HG03378 (cell line): ENCODE measurements around the gene OBSCN.
"Not testable (repeated sequence)": the region's sequence is repeated elsewhere in the genome, so short reads cannot be mapped to it uniquely, and the experiment has no call there.

Experiments used
- ATAC-seq: cut with Tn5 transposase; IDR thresholded peaks from one replicate; pipeline ENCODE4 v1.9.1; 2021; ENCODE audit warnings: mild to moderate bottlenecking, moderate library complexity; ENCODE audit not compliant: unreplicated experiment

OBSCN gene

DNA sequence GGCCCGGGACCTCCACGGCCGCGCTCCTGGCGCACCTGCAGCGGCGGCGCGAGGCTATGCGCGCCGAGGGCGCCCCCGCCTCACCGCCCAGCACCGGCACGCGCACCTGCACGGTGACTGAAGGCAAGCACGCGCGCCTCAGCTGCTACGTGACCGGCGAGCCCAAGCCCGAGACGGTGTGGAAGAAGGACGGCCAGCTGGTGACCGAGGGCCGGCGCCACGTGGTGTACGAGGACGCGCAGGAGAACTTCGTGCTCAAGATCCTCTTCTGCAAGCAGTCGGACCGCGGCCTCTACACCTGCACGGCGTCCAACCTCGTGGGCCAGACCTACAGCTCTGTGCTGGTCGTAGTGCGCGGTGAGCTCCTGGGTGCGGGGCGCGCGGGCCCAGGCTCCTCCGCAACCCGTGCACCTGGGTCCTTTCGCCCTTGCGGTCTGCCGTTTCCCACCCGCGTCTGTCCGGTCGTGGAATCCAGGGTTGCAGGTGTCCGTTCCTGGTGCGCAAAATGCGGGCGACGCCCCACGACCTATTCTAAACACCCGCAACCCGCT lies 4.6 kb downstream of the OBSCN start:
- ATAC-seq = no peak

DNA sequence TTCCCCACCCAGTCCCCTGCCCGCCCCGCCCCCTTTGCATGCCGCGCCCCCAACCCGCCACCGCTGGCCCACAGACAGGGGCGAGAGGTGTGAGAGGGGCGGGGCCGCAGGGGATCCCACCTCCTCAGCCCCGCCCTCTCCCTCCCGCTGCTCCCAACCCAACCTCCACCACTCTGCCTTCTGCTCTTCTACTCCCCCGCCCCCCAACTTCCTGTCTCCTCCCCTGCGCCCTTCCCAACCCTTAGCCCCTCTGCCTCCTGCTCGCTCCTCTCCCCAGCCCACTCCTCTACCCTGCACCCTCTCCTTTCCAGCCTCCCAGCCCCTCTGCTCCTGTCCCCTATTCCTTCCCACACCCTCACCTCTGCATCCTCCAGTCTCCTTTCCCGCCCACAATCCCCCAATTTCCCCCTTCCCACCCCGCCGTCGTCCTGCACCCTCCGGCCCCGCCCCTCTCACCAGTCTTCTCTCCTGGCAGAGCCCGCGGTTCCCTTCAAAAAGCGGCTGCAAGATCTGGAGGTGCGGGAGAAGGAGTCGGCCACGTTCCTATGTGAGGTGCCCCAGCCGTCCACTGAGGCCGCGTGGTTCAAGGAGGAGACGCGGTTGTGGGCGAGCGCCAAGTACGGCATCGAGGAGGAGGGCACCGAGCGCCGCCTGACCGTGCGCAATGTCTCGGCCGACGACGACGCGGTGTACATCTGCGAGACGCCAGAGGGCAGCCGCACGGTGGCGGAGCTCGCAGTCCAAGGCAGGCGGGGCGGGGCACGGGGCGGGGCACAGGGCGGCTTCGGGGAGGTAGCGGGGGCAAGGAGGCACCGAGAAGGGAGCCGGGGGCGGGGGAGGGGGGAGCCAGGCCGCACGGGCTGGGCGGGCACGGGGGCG lies 5.4 kb downstream of the OBSCN start:
- peak; percentile 70 for ATAC-seq

DNA sequence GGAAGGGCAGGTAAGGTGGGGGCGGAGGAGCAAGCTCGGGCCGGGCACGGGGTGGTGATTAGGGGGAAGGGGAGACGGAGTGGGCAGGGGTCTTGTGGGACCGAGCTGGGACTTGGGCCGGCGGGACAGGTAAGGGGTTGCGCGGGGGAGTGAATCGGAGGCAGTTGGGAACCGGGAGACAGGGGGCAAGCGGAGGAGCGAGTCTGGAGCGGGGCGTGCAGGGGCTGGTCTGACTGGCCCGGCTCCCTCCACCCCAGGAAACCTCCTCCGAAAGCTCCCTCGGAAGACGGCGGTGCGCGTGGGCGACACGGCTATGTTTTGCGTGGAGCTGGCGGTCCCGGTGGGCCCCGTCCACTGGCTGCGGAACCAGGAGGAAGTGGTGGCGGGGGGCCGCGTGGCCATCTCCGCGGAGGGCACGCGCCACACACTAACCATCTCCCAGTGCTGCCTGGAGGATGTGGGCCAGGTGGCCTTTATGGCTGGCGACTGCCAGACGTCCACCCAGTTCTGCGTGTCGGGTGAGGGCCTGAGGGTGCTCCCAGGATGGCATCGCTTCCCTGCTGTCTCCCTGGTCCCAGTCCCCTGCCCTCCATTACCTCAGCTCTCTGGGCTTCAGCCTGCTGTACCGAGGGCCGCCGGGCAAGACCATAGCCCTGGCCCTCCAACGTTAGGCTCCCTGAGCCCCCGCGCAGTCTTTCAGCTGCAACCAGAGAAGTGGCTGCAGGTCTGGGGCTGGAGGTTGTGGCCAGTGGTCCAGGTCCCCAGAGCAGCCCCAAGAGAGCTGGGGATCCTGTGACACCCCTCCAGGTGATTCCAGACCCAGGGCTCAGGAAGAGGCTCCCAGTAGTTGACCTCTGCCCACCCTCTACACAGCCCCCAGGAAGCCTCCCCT lies 6.3 kb downstream of the OBSCN start:
- ATAC-seq = no peak

DNA sequence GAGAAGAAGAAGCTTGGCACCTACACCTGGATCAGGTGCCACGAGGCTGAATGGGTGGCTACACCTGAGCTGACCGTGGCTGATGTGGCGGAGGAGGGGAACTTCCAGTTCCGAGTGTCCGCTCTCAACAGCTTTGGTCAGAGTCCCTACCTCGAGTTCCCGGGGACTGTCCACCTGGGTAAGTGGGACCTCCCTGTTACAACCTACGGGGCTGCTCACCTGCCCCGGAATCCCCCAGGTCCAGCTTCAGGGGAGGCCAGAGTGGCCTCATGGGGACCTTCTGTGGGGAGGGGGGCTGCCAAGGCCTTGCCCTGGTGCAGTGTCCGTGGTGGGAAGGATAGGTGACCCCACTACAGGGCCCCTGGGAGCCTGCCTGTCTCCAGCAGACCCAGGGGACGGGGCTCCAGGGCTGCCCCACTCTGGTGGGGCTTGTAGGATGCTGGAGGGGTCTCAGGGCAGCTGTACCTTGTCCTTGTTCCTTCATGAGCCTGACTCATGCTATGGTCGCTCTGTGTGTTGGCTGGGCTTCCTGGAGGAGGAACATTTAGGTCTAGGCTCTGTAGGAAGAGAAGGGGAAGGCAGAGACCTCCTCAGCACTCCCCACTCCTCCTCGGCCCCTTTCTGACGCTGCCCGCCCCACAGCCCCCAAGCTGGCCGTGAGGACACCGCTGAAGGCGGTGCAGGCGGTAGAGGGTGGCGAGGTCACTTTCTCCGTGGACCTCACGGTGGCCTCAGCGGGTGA lies 7.2 kb downstream of the OBSCN start:
- no peak for ATAC-seq

DNA sequence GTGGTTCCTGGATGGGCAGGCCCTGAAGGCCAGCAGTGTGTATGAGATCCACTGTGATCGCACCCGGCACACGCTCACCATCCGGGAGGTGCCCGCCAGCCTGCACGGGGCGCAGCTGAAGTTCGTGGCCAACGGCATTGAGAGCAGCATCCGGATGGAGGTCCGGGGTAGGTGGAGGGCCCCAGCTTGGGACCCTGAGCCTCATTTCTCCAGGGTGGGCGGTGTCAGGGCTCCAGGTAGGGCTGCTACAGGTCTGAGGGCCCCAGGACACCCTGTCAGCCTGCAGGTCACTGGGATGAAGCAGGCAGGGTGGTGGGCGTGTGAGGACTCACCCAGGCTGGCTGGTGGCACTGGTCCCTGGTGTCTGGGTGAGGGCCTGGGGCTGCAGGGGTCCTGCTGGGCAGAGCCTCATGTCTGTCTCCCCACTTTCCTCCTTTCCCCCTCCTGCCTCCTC lies 7.8 kb downstream of the OBSCN start:
- ATAC-seq = no peak

DNA sequence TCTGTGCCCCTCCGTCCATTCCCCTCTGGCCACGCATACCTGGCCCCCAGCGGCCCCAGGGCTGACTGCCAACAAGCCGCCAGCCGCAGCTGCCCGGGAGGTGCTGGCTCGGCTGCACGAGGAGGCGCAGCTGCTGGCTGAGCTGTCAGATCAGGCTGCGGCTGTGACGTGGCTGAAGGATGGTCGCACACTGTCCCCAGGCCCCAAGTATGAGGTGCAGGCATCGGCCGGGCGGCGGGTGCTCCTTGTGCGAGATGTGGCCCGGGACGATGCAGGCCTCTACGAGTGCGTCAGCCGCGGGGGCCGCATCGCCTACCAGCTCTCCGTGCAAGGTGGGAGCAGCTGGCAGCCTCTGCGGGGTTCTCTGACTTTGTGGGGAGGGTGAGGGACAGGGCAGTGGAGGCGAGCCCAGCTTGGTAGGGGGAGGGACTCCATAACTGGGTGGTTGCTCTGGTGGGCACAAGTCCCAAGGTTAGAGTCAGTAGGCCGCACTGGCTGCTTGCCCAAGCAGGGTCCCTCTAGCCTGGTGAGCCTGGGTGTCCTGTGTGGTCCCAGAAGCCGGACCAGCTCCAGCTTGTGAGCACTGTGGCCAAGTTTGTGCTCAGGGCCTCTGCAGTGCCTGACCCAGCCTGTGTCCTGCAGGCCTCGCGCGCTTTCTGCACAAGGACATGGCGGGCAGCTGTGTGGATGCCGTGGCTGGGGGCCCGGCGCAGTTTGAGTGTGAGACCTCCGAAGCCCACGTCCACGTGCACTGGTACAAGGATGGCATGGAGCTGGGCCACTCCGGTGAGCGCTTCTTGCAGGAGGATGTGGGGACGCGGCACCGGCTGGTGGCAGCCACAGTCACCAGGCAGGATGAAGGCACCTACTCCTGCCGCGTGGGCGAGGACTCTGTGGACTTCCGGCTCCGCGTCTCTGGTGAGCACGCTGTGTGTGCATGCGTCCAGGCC lies 8.8 kb downstream of the OBSCN start:
- ATAC-seq = no peak

DNA sequence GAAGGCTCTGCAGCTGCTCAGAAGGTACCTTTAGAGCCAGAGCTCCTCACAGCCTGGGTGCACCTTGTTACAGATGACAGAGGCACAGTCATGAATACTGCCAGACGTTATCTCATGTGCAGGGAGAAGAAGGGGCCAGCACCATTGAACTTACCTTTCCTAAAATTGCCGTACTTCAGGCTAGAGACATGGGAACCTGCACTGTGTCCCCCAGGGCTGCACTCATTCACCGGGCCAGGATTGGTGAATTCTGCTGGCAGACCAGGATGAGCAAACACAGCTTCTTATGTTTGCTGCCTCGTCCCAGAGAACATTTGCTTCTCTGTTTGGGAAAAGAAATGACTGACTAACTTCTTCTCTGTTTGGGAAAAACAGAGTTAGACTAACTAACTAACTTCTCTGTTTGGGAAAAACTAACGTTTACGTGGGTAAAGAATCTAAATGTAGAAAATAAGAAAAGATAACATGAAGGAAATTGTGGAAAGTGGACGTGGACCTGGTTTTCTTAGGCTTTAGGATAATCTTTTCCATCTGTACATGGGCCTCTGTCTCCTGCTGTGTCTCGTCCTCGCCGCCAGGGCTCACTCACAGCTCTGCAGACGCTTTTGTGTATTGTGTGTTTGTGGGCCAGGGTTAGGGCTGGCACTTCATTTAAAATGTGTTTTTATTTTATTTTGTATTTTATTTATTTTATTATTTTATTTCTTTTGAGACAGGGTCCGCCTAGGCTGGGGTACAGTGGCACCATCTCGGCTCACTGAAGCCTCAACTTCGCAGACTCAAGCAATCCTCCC lies 9.9 kb downstream of the OBSCN start:
- ATAC-seq = no peak

DNA sequence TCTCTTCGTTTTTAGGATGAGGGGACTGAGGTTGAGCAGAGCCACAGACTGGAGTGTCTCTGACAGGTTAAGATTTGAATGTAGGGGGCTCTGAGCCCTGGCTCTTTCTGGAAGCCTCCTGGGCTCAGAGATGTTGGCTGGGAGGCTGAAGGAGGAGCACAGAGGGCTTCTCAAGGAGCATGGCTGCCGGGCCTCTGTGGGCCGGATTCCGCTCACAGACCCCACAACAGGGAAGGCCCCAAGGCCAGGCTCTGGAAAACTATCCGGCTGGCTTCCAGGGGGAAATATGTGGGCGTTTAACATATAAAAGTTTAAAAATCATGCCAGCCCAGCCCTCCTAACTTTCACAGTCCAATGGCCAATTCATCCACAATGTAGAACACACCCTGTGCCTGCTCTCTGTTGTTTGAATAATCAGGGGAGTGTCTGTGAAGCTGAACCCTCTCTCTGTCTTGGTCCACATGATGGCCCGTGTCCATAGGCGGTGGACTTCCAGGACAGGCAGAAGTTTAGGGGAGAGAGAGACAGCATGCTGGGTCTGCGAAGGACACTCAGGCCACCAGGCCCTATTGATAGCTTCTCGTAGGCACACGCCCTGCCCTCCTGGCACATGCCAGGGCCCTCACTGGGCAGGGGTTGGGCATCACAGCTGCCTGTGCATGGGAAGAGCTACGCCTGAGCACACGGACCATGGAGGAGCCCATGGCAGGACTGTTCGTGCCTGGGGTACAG lies 10.8 kb downstream of the OBSCN start:
- ATAC-seq = no peak

DNA sequence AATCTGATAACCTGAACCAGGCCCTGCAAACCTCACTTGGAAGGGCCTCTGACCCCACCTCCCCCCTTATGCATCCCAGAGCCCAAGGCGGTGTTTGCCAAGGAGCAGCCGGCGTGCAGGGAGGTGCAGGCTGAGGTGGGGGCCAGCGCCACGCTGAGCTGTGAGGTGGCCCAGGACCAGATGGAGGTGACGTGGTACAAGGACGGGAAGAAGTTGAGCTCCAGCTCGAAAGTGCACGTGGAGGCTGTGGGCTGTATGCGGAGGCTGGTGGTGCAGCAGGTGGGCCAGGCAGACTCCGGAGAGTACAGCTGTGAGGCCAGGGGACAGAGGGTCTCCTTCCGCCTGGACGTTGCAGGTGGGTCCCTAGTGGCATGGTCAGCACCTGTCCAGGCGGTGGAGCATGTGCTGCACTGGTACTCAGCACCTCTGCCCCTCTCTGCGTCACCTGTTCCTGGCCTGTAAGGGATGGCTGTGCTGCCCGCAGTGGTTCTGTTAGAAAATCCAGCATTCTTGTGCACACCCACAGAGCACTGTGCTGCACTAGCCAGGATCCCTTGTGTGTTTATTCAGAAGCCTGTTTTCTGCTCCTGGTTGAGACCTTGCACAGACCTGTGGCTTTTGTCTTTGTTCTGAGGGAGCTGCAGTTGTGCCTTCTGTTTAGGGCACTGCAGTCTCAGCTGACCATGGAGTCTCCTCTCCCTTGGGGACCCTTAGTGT lies 11.6 kb downstream of the OBSCN start:
- ATAC-seq = no peak

DNA sequence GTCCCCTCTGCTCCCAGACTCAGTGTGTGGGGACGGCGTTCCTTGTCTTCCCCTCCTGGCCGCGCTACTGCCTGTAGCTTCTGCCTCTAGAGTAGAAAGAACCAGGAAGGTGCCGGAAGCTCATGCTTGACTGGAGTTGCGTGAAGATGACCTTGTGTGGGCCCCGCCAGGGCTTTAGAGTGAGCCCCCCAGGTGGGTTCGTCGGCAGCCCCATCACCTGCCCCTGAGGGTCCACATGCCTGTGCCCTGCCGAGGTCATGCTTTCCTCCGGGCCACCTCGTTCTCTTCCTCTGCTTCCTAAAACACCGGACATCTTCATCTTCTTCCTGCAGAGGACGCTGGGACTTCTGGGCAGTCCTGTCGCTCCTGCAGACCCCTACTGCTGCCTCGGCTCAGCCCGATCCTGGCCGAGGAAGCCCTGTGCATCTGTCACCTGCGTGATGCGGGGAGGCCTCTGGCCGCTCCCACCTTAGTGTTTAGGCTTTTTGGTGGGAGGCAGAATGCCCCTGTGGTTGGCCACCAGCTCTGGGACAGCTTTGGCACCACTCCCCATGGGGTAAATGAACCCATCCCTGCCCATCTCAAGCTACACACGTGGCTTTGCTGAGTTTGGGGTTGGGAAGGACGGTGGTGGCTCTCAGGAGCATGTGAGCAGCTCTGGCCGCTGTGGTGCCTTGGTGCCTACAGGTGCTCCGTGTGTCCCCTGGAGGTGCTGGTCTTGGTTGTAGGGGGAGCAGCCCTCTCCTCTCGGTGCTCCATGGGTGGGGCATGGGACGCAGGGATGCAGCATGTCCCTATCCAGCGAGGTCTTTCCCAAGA lies 12.3 kb downstream of the OBSCN start:
- ATAC-seq = no peak

DNA sequence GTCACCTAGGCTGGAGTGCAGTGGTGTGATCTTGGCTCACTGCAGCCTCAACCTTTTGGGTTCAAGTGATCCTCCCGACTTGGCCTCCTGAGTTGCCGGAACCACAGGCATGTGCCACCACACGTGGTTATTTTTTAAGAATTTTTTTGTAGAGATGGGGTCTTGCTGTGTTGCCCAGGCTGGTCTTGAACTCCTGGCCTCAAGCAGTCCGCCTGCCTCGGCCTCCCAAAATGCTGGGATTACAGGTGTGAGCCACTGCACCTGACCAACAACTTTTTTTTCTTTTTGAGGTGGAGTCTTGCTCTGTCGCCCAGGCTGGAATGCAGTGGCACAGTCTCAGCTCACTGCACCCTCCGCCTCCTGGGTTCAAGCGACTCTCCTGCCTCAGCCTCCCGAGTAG lies 13.3 kb downstream of the OBSCN start:
- ATAC-seq = not testable (repeated sequence)

DNA sequence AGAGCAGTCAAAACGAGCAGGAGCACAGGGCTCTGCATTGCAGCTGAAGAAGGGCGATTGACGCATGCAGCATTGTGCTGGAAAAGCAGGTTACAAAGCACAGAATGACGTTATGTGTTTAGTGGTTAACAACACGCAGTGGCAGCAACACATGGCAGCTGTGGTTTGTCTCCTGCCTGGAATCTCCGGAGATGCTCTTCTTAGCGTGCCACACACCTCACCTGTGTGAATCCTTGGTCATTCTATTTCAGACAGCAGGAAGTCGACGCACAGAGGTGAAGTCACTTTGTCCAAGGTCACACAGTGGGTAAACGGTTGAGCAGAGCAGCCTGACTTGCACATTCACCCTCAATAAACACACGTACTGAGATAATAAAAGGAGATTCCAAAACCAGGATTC lies 14.7 kb downstream of the OBSCN start:
- no peak for ATAC-seq

DNA sequence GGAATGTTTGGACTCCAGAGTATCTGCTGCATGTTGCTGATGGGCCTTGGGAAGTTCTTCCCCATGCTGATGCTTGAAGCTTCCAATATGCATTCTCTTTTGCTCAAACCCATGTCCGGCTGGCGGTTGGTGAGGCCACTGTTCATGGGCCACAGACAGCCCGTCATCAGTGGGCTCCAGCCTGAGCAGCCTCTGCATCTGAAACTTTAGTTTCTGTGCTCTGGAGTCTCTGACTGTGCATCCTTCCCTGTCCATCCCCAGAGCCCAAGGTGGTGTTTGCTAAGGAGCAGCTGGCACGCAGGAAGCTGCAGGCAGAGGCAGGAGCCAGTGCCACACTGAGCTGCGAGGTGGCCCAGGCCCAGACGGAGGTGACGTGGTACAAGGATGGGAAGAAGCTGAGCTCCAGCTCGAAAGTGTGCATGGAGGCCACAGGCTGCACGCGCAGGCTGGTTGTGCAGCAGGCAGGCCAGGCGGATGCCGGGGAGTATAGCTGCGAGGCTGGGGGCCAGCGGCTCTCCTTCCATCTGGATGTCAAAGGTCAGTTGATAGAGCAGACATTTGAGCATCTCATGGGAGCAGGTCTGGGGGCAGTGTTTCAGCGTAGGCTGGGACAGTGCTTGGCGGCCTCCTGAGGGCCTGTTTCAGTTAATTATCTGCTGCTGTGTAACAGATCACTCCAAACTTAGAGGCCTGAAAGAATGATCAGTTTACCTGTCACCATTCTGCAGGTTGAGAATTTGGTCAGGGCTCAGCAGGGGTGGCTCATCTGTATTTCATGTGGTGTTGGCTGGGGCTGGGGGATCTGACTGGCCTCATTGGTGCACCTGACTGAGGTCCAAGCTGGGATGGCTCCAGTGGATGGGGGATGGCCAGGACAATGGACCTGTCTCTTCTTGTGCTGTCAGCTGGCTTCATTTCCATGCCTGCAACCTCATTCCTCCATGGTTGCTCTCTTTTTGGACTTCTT lies 16.6 kb downstream of the OBSCN start:
- no peak for ATAC-seq

DNA sequence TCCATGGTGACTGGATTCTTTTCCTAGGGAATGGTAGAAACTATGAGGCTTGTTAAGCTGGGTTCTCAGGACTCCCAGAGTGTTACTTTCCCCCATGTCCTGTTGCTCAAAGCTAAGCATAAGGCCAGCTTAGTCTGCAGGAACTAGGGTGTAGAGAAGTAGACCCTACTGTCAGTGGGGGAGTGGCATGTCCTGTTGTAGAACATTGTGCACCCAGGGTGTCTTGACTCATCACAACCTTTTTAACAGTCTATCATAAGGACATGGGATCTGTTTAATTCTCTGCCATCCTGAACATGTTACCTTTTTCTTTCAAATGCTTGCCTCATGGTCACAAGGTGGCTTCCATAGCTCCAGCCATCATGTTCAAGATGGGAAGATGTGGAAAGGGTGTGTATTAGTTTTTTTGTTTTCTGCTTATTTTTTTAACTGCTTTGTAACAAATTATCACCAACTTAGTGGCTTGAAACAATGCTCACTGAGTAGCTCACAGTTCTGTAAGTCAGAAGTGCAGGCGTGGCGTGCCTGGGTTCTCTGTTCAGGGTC lies 17.4 kb downstream of the OBSCN start:
- ATAC-seq = no peak

DNA sequence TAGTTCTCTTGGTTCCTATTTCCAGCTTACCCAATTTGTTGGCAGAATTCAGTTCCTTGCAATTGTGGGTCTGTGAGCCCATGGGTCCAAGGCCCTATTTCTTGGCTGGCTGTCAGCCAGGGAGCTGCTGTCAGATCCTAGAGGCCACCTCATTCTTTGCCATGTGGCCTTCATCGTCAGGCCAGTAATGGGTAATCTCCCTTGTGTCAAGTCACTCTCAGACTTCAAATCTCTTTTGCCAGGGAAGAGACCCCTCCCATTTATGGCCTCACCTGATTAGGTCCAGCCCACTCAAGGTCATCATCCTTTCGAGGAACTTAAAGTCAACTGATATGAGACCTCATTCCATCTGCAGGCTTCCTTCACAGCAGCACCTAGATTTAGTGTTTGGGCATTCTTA lies 17.9 kb downstream of the OBSCN start:
- no peak for ATAC-seq
